AG09309 (cell line): ENCODE measurements around the gene ACBD3.

ENCODE experiments used
- DNase-seq: peaks from one replicate; pipeline ENCODE4 v3.0.0-alpha.2; 2010; ENCODE audit warnings: low read depth
- H3K4me3 ChIP-seq: 2 replicates; pipeline ENCODE4 v1.5.1; 2011; ENCODE audit warnings: mild to moderate bottlenecking, low read depth, low read length, moderate library complexity; ENCODE audit not compliant: control insufficient read depth
- CTCF ChIP-seq: IDR thresholded peaks from 2 replicates; pipeline ENCODE4 v1.5.1; 2011; ENCODE audit warnings: mild to moderate bottlenecking, low read depth, low read length, inconsistent platforms; ENCODE audit not compliant: insufficient read depth, control insufficient read depth; ENCODE audit errors: missing control alignments

ACBD3 gene

GRCh38 chr1:226097866-226098625 is 88.5 kb downstream of the ACBD3 start:
- H3K4me3 ChIP-seq = no peak overlapping the region
- no peak for TF ChIP-seq CTCF
- peak; percentile 82 for DNase-seq

- no peak for DNase-seq
- no peak for TF ChIP-seq CTCF
- no peak overlapping the region for H3K4me3 ChIP-seq
Observed at GRCh38 chr1:226095286-226095685, 91.3 kb downstream of the ACBD3 start.
